Endothelial cell of umbilical vein (primary cell): Measurements from ENCODE around the gene HMGN1. TPM values are rescaled to one million over a fixed set of nuclear protein-coding genes. Genes with fewer than 3 reads are reported as not detected.

ENCODE experiments used
- BruUV-seq: library from RNA; stranded (reverse); fragments of 400-500 nt; replicated peaks from 2 replicates; lab custom pipeline; 2021; lab: Mats Ljungman, UMichigan
- CTCF ChIA-PET: fragments of 300-600, 350-600 bp; sonication (Branson Sonifier 250); formaldehyde crosslinking; loops from one replicate; lab custom pipeline; 2021; ENCODE audit warnings: antibody characterized with exemption, inconsistent platforms; lab: Charles Lee
- POLR2A ChIA-PET: fragments of 300-600, 350-600 bp; sonication (Branson Sonifier 250); formaldehyde crosslinking; loops from one replicate; lab custom pipeline; 2021; ENCODE audit warnings: antibody characterized with exemption, inconsistent platforms; lab: Charles Lee
- DNase-seq: peaks from one replicate; pipeline ENCODE4 v3.0.0-alpha.2; 2011; ENCODE audit warnings: low read depth, low spot score
- FAIRE-seq: peaks from 2 replicates; lab custom pipeline; 2011; peaks lifted over from hg19 to GRCh38; lab: Jason Lieb, UNC
- H2AFZ ChIP-seq: 2 replicates; pipeline ENCODE4 v1.6.0; 2012; ENCODE audit warnings: low read depth, low read length, control low read depth, inconsistent platforms
- H3K27ac ChIP-seq: 2 replicates; pipeline ENCODE4 v1.5.1; 2011; ENCODE audit warnings: low read depth, mild to moderate bottlenecking, control low read depth, low read length, moderate library complexity; ENCODE audit not compliant: insufficient read depth
- H3K27me3 ChIP-seq, 2 experiments: 2 replicates each; pipeline versions ENCODE4 v1.6.0 to v1.6.1; 2011; ENCODE audit warnings: low read length in 2 of 2, mixed read lengths in 1 of 2; ENCODE audit not compliant: control insufficient read depth in 2 of 2, insufficient read depth in 2 of 2
- H3K36me3 ChIP-seq, 2 experiments: 2 replicates in 1 of 2; 3 replicates in 1 of 2; pipeline ENCODE4 v1.5.1; 2011; ENCODE audit warnings: low read length in 2 of 2, mild to moderate bottlenecking in 1 of 2, moderate library complexity in 1 of 2; ENCODE audit not compliant: control insufficient read depth in 2 of 2, insufficient read depth in 2 of 2; ENCODE audit errors: extremely low read depth in 1 of 2
- H3K4me1 ChIP-seq: 3 replicates; pipeline ENCODE4 v1.5.1; 2011; ENCODE audit warnings: mild to moderate bottlenecking, low read length; ENCODE audit not compliant: control insufficient read depth, insufficient read depth; ENCODE audit errors: extremely low read depth
- H3K4me2 ChIP-seq: 2 replicates; pipeline ENCODE4 v1.6.1; 2011; ENCODE audit warnings: low read length, control low read depth, mixed read lengths; ENCODE audit not compliant: insufficient read depth
- H3K4me3 ChIP-seq, 3 experiments: fragments of 200-600 bp in 1 of 3; sonication (generic), shearing (Covaris generic) in 1 of 3; replicated peaks in 1 of 3; 2 replicates each; pipeline ENCODE4 v1.5.1; 2011 to 2016; ENCODE audit warnings: control low read depth in 3 of 3, low read length in 3 of 3, mild to moderate bottlenecking in 2 of 3, inconsistent platforms in 1 of 3, low read depth in 1 of 3, moderate library complexity in 1 of 3; ENCODE audit not compliant: insufficient read depth in 1 of 3
- H3K79me2 ChIP-seq: 2 replicates; pipeline ENCODE4 v1.6.0; 2012; ENCODE audit warnings: low read length, inconsistent platforms; ENCODE audit not compliant: control insufficient read depth, insufficient read depth
- H3K9ac ChIP-seq: replicated peaks from 2 replicates; pipeline ENCODE3; 2011; ENCODE audit warnings: low read length, control low read depth; ENCODE audit not compliant: insufficient read depth; ENCODE audit errors: extremely low read depth
- H3K9me1 ChIP-seq: replicated peaks from 3 replicates; pipeline ENCODE4 v1.6.0; 2011; ENCODE audit warnings: mild to moderate bottlenecking, low read length; ENCODE audit not compliant: control insufficient read depth, insufficient read depth; ENCODE audit errors: extremely low read depth
- H3K9me3 ChIP-seq: replicated peaks from 2 replicates; pipeline ENCODE4 v1.5.1; 2012; ENCODE audit warnings: low read length, inconsistent platforms; ENCODE audit not compliant: control insufficient read depth, insufficient read depth
- H4K20me1 ChIP-seq: replicated peaks from 2 replicates; pipeline ENCODE3; 2011; ENCODE audit warnings: mild to moderate bottlenecking, low read length; ENCODE audit not compliant: control insufficient read depth, insufficient read depth; ENCODE audit errors: extremely low read depth
- CTCF ChIP-seq, 2 donors: IDR thresholded peaks; 1 replicate in 1 of 2; 2 replicates in 1 of 2; pipeline ENCODE4 v1.5.1; 2011; ENCODE audit warnings: low read length in 2 of 2, mild to moderate bottlenecking in 2 of 2, moderate library complexity in 2 of 2, control low read depth in 1 of 2, inconsistent platforms in 1 of 2, low read depth in 1 of 2; ENCODE audit not compliant: insufficient read depth in 1 of 2; ENCODE audit errors: extremely low read depth in 1 of 2
- EZH2 ChIP-seq: IDR thresholded peaks from 2 replicates; pipeline ENCODE4 v1.6.1; 2012; ENCODE audit warnings: borderline replicate concordance, low read depth, mild to moderate bottlenecking, moderate library complexity, low read length, inconsistent platforms; ENCODE audit not compliant: severe bottlenecking
- FOS ChIP-seq: IDR thresholded peaks from 2 replicates; pipeline ENCODE4 v1.6.1; 2011; ENCODE audit warnings: mild to moderate bottlenecking, low read length, moderate library complexity, borderline replicate concordance; ENCODE audit not compliant: insufficient read depth
- GATA2 ChIP-seq: IDR thresholded peaks from 2 replicates; pipeline ENCODE4 v1.7.0; 2011; ENCODE audit warnings: low read depth, mild to moderate bottlenecking, moderate library complexity, mixed read lengths, low read length; ENCODE audit not compliant: insufficient read length, insufficient read depth
- JUN ChIP-seq: IDR thresholded peaks from 2 replicates; pipeline ENCODE4 v1.6.1; 2011; ENCODE audit warnings: borderline replicate concordance, low read depth; ENCODE audit not compliant: insufficient read length, insufficient read depth
- MAX ChIP-seq: IDR thresholded peaks from 2 replicates; pipeline ENCODE4 v1.6.1; 2011; ENCODE audit not compliant: insufficient read depth, insufficient read length
- MYC ChIP-seq: IDR thresholded peaks from one replicate; pipeline ENCODE4 v1.6.1; 2011; ENCODE audit warnings: mild to moderate bottlenecking, low read depth, low read length
- POLR2A ChIP-seq: IDR thresholded peaks from 2 replicates; pipeline ENCODE4 v1.6.1; 2012; ENCODE audit warnings: low read depth, mild to moderate bottlenecking, control low read depth, low read length
- POLR2AphosphoS5 ChIP-seq: IDR thresholded peaks from 2 replicates; pipeline ENCODE4 v1.6.1; 2012; ENCODE audit warnings: low read depth, mild to moderate bottlenecking, control low read depth, low read length, moderate library complexity; ENCODE audit not compliant: insufficient read depth
- dilution Hi-C: fragments of 300-500 bp; cut with MboI; formaldehyde crosslinking; loops from one replicate; pipeline ENCODE4 v1.15.0; 2019; ENCODE audit warnings: low sequenced_read_pairs; ENCODE audit not compliant: extremely low pct_ligation_motif_present
- intact Hi-C: fragments of 100-400 bp; cut with micrococcal nuclease; formaldehyde crosslinking; loops from one replicate; pipeline ENCODE4 v1.10.0; 2022
- polyA plus RNA-seq, 4 experiments: library from polyadenylated mRNA; depleted of rRNA in 3 of 4; stranded (reverse) in 3 of 4; unstranded in 1 of 4; fragments of >200 nt; gene quantifications; 2 replicates each; pipeline versions ENCODE4 v1.2.1 to v1.2.3, GENCODE V29; 2011 to 2012; ENCODE audit warnings: missing spikeins in 1 of 4
- total RNA-seq: library from RNA; stranded (reverse); gene quantifications from 2 replicates; pipeline ENCODE4 v1.2.3, GENCODE V29; 2021

Gene HMGN1
- total and polyA plus RNA-seq, 2 donors (not counting 3 experiments of a cell fraction or from before 2014, with no cell fraction given), result 162 to 360 TPM

- Histone ChIP-seq H3K4me2 (no peak overlapping the region), H3K9me3 (no peaks in the 10 kb centered on the region), H3K27me3 (peaks cover 0 to 2% of the 10 kb centered on the region in 2 experiments), H3K4me1 (no peaks in the 10 kb centered on the region), H3K27ac (no peak overlapping the region), H3K9me1 (no peaks in the 10 kb centered on the region), H3K36me3 (no peaks in the 10 kb centered on the region), H4K20me1 (no peaks in the 10 kb centered on the region), H3K9ac (no peak overlapping the region), H2AFZ (no peak overlapping the region), H3K79me2 (no peaks in the 10 kb centered on the region), H3K4me3 (no peak overlapping the region)
- no TSS peak for BruUV-seq
- intact Hi-C loops (no loop called here), dilution Hi-C loops (no loop called here)
- FAIRE-seq, result no peak
- TF ChIP-seq EZH2, result no peak
- no peak for TF ChIP-seq FOS
- TF ChIP-seq MAX, result no peak
- TF ChIP-seq MYC, result no peak
- CTCF ChIA-PET, result no interaction called here
- POLR2A ChIA-PET, result no interaction called here
- DNase-seq, result no peak
These were observed 18.9 kb upstream of the HMGN1 start for GRCh38 chr21:39367783-39368182.

GRCh38 chr21:39366563-39366962, 17.7 kb upstream of the HMGN1 start:
- no peak for FAIRE-seq

More at GRCh38 chr21:39366563-39366962, 17.7 kb upstream of the HMGN1 start:
- intact Hi-C loops (no loop called here), dilution Hi-C loops (no loop called here)
- no peak for DNase-seq
- BruUV-seq, result no TSS peak
- POLR2A ChIA-PET, result no interaction called here
- Histone ChIP-seq H3K27ac (no peak overlapping the region), H3K9me1 (no peaks in the 10 kb centered on the region), H3K9me3 (no peaks in the 10 kb centered on the region), H3K36me3 (no peaks in the 10 kb centered on the region), H3K79me2 (no peaks in the 10 kb centered on the region), H2AFZ (no peak overlapping the region), H3K27me3 (peaks cover 0 to 2% of the 10 kb centered on the region in 2 experiments), H3K4me2 (no peak overlapping the region), H4K20me1 (no peaks in the 10 kb centered on the region), H3K9ac (no peak overlapping the region), H3K4me3 (no peak overlapping the region), H3K4me1 (no peaks in the 10 kb centered on the region)
- TF ChIP-seq MAX (no peak), POLR2AphosphoS5 (no peak), MYC (no peak), CTCF (IDR thresholded peaks at IDR 0.05; ENCODE audit: extremely low read depth in 1 of 2, insufficient read depth in 1 of 2, low read depth in 1 of 2, low read length in 2 of 2) (no peak), EZH2 (no peak), FOS (no peak), JUN (no peak), POLR2A (no peak), GATA2 (no peak)
- CTCF ChIA-PET, result no interaction called here
